ENCODE data around the gene TTLL4. TPM values are rescaled to one million over a fixed set of nuclear protein-coding genes. Genes with fewer than 3 reads are reported as not detected.

Gene TTLL4
- polyA plus RNA-seq, 2 of the 4 experiments (the other 2 are of a cell fraction) = 25.0 to 26.2 TPM

GRCh38 chr2:218777276-218777990, 66.8 kb downstream of the TTLL4 start:
- WGBS (ENCODE audit: missing lambda C conversion rate) = 85% methylated on average over 9 of the region's 9 CpGs
- Histone ChIP-seq H3K9me3 (peaks cover 27% of the 10 kb centered on the region), H3K4me3 (no peak overlapping the region), H3K4me2 (no peak overlapping the region), H3K27ac (no peak overlapping the region), H3K4me1 (no peaks in the 10 kb centered on the region)
- ChIA-PET CTCF (interaction anchor here (0.6 to 1.2 kb wide), 2 partner anchors 70 to 90 kb away, joined by 3 to 9 read pairs; no protein-coding TSS in a partner anchor), POLR2A (no interaction called here)
- FAIRE-seq = no peak
- no peak for DNase-seq (ENCODE audit: low read depth in 1 of 2, low spot score in 1 of 2)
- TF ChIP-seq ZSCAN20 (CRISPR knock-in tag; IDR thresholded peaks at IDR 0.05) = no peak
- TF ChIP-seq RARB (CRISPR knock-in tag; IDR thresholded peaks at IDR 0.05) = no peak
- no peak for TF ChIP-seq MAZ (IDR thresholded peaks at IDR 0.05; ENCODE audit: borderline replicate concordance, low read depth, low read length)
- TF ChIP-seq FOSL2 (IDR thresholded peaks at IDR 0.05) = no peak
- no peak for TF ChIP-seq FOSL2 (CRISPR knock-in tag; IDR thresholded peaks at IDR 0.05)
- TF ChIP-seq ZNF302 (CRISPR knock-in tag; IDR thresholded peaks at IDR 0.05) = no peak
- TF ChIP-seq GATA3 (IDR thresholded peaks at IDR 0.05; ENCODE audit: borderline replicate concordance) = no peak
- TF ChIP-seq POLR2AphosphoS2 (conservative IDR thresholded peaks at IDR 0.05; ENCODE audit: low read length) = no peak
- TF ChIP-seq NFE2L2 (conservative IDR thresholded peaks at IDR 0.05; ENCODE audit: low read length) = no peak
- no peak for TF ChIP-seq CHD2 (IDR thresholded peaks at IDR 0.05; ENCODE audit: low read length, partially characterized antibody)
- no peak for TF ChIP-seq REST (IDR thresholded peaks at IDR 0.05)
- no peak for TF ChIP-seq HMGXB4 (CRISPR knock-in tag; IDR thresholded peaks at IDR 0.05; ENCODE audit: borderline replicate concordance)
- no peak for TF ChIP-seq BHLHE40 (IDR thresholded peaks at IDR 0.05; ENCODE audit: low read depth, low read length)
- TF ChIP-seq ELK1 (IDR thresholded peaks at IDR 0.05; ENCODE audit: low read depth, low read length) = no peak
- no peak for TF ChIP-seq JUN (IDR thresholded peaks at IDR 0.05)
- no peak for TF ChIP-seq ESRRA (IDR thresholded peaks at IDR 0.05; ENCODE audit: borderline replicate concordance, low read length)
- ATAC-seq = no peak

GRCh38 chr2:218780046-218780445, 69.4 kb downstream of the TTLL4 start:
- H3K4me3 ChIP-seq = no peak overlapping the region
- ChIA-PET POLR2A (no interaction called here), CTCF (interaction anchor here (1.3 kb wide), 1 partner anchor 68 kb away, joined by 3 read pairs; no protein-coding TSS in a partner anchor)
- TF ChIP-seq CHD2 (IDR thresholded peaks at IDR 0.05; ENCODE audit: low read length, partially characterized antibody) = no peak
- TF ChIP-seq RCOR1 (IDR thresholded peaks at IDR 0.05; ENCODE audit: low read depth, low read length) = no peak
- peaks cover 27% of the 10 kb centered on the region for H3K9me3 ChIP-seq
- FAIRE-seq (no peak), DNase-seq (ENCODE audit: low read depth in 1 of 2, low spot score in 1 of 2) (no peak), ATAC-seq (no peak)
- H3K4me1 ChIP-seq = no peaks in the 10 kb centered on the region
- no peak overlapping the region for H3K4me2 ChIP-seq
- no peak overlapping the region for H3K27ac ChIP-seq
- 76% methylated on average over 2 of the region's 2 CpGs for WGBS (ENCODE audit: missing lambda C conversion rate)
